K562 (cell line): ENCODE data around the gene RERE. TPM values are rescaled to one million over a fixed set of nuclear protein-coding genes. Genes with fewer than 3 reads are reported as not detected.

Experiments used
- ATAC-seq: fragments of 200-7000 bp; cut with Tn5 transposase; 3 replicates; pipeline ENCODE4 v1.9.1; 2020; ENCODE audit warnings: moderate library complexity
- BruUV-seq: library from RNA; stranded (reverse); fragments of 400-500 nt; replicated peaks from 2 replicates; lab custom pipeline; 2021; lab: Mats Ljungman, UMichigan
- CTCF ChIA-PET: fragments of 300-600 bp; formaldehyde crosslinking; extraction: SDS; loops from one replicate; lab custom pipeline; 2021; ENCODE audit warnings: low intra/inter-chr PET ratio; lab: Yijun Ruan, JAX
- POLR2A ChIA-PET: fragments of 300-600, 350-650 bp; sonication (Branson Sonifier 250); formaldehyde crosslinking; extraction: SDS; loops from one replicate; lab custom pipeline; 2021; ENCODE audit warnings: antibody characterized with exemption, inconsistent platforms; lab: Yijun Ruan, JAX
- DNase-seq, 4 experiments: peaks; one replicate each; pipeline versions ENCODE4 v3.0.0 to v3.0.0-alpha.2; 2011 to 2018; ENCODE audit warnings: low spot score in 3 of 4, mixed read lengths in 3 of 4; ENCODE audit errors: extremely low read depth in 1 of 4
- FAIRE-seq: peaks from 2 replicates; lab custom pipeline; 2011; peaks lifted over from hg19 to GRCh38; lab: Jason Lieb, UNC
- H2AFZ ChIP-seq: 2 replicates; pipeline ENCODE4 v1.6.0; 2011; ENCODE audit warnings: low read depth, low read length, control low read depth, inconsistent platforms
- H3K27ac ChIP-seq: fragments of 200-600 bp; 3 replicates; pipeline ENCODE4 v1.8.0; 2011; ENCODE audit warnings: low read depth, mild to moderate bottlenecking, control low read depth, inconsistent platforms, low read length, moderate library complexity, mixed read lengths; ENCODE audit errors: extremely low read depth
- H3K27me3 ChIP-seq, 2 experiments: fragments of 300-600 bp in 1 of 2; 2 replicates in 1 of 2; 3 replicates in 1 of 2; pipeline versions ENCODE4 v1.6.0 to v1.8.0; 2011; ENCODE audit warnings: inconsistent platforms in 2 of 2, low read length in 2 of 2, mild to moderate bottlenecking in 1 of 2, mixed read lengths in 1 of 2, moderate library complexity in 1 of 2; ENCODE audit not compliant: control insufficient read depth in 2 of 2, insufficient read depth in 2 of 2
- H3K36me3 ChIP-seq: fragments of 300-600 bp; 3 replicates; pipeline ENCODE4 v1.8.0; 2011; ENCODE audit warnings: mild to moderate bottlenecking, low read length, inconsistent platforms; ENCODE audit not compliant: control insufficient read depth, insufficient read depth
- H3K4me1 ChIP-seq, 2 experiments: fragments of 200-600 bp in 1 of 2; replicated peaks in 1 of 2; 2 replicates in 1 of 2; 3 replicates in 1 of 2; pipeline versions ENCODE4 v1.5.1 to v1.8.0; 2011; ENCODE audit warnings: inconsistent platforms in 2 of 2, low read length in 2 of 2, mild to moderate bottlenecking in 1 of 2, mixed read lengths in 1 of 2, moderate library complexity in 1 of 2; ENCODE audit not compliant: control insufficient read depth in 2 of 2, insufficient read depth in 2 of 2
- H3K4me2 ChIP-seq: 2 replicates; pipeline ENCODE4 v1.6.1; 2011; ENCODE audit warnings: low read length, control low read depth, inconsistent platforms, mixed read lengths; ENCODE audit not compliant: insufficient read depth
- H3K4me3 ChIP-seq: fragments of 200-600 bp; sonication (generic), shearing (Covaris generic); 2 replicates; pipeline ENCODE4 v1.5.1; 2016; ENCODE audit warnings: control low read depth, inconsistent platforms
- H3K79me2 ChIP-seq: fragments of 200-600 bp; 3 replicates; pipeline ENCODE4 v1.8.0; 2011; ENCODE audit warnings: low read length, inconsistent platforms; ENCODE audit not compliant: control insufficient read depth, insufficient read depth
- H3K9ac ChIP-seq, 2 experiments: 2 replicates each; pipeline versions ENCODE4 v1.6.0 to v1.6.1; 2011; ENCODE audit warnings: low read depth in 2 of 2, low read length in 2 of 2, control low read depth in 1 of 2, inconsistent platforms in 1 of 2, mild to moderate bottlenecking in 1 of 2, mixed read lengths in 1 of 2; ENCODE audit not compliant: insufficient read depth in 1 of 2
- H3K9me1 ChIP-seq: one replicate; pipeline ENCODE4 v1.6.0; 2011; ENCODE audit warnings: inconsistent platforms, mild to moderate bottlenecking, low read length, moderate library complexity; ENCODE audit not compliant: control insufficient read depth, insufficient read depth
- H3K9me3 ChIP-seq: replicated peaks from 2 replicates; pipeline ENCODE4 v1.5.1; 2011; ENCODE audit warnings: low read depth, low read length, inconsistent platforms; ENCODE audit not compliant: control insufficient read depth, insufficient read depth
- H4K20me1 ChIP-seq: replicated peaks from 2 replicates; pipeline ENCODE4 v1.6.1; 2011; ENCODE audit warnings: low read length, inconsistent platforms, mixed read lengths; ENCODE audit not compliant: control insufficient read depth, insufficient read depth
- BHLHE40 ChIP-seq: IDR thresholded peaks from 2 replicates; pipeline ENCODE4 v1.6.1; 2011; ENCODE audit warnings: low read length, improper control_type of control experiment
- CHD4 ChIP-seq: fragments of 200-600 bp; sonication (generic); IDR thresholded peaks from 3 replicates; pipeline ENCODE4 v1.6.1; 2012; ENCODE audit warnings: low read depth, mild to moderate bottlenecking, mixed read lengths, low read length, inconsistent platforms; ENCODE audit not compliant: insufficient read depth, insufficient replicate concordance, poor library complexity, severe bottlenecking
- EHMT2 ChIP-seq: fragments of 450-650 bp; IDR thresholded peaks from 2 replicates; pipeline ENCODE4 v1.6.1; 2018; ENCODE audit warnings: antibody characterized with exemption
- FOXA3 ChIP-seq, 2 experiments: fragments of 450-650 bp in 1 of 2; sonication (generic) in 1 of 2; formaldehyde crosslinking; IDR thresholded peaks in 1 of 2; conservative IDR thresholded peaks in 1 of 2; 2 replicates each; pipeline versions ENCODE4 v1.4.0 to v1.8.0; 2020 to 2022; ENCODE audit warnings: mild to moderate bottlenecking in 2 of 2, missing genetic modification reagents in 1 of 2
- FOXK2 ChIP-seq, 2 experiments: fragments of 450-650 bp; IDR thresholded peaks in 1 of 2; conservative IDR thresholded peaks in 1 of 2; 2 replicates each; pipeline ENCODE4 v1.6.1; 2016; ENCODE audit warnings: low read depth in 2 of 2, mild to moderate bottlenecking in 1 of 2
- FOXM1 ChIP-seq, 2 experiments: fragments of 450-650 bp in 1 of 2; sonication (generic) in 1 of 2; formaldehyde crosslinking in 1 of 2; IDR thresholded peaks; 2 replicates each; pipeline versions ENCODE4 v1.6.1 to v1.9.0; 2017 to 2022; ENCODE audit warnings: low read depth in 2 of 2, mild to moderate bottlenecking in 2 of 2, missing genetic modification reagents in 1 of 2, moderate library complexity in 1 of 2
- HLTF ChIP-seq: fragments of 450-650 bp; IDR thresholded peaks from 2 replicates; pipeline ENCODE4 v1.6.1; 2016
- KLF16 ChIP-seq: IDR thresholded peaks from 2 replicates; pipeline ENCODE4 v1.6.1; 2016; ENCODE audit warnings: antibody characterized with exemption
- MCM3 ChIP-seq: fragments of 450-650 bp; IDR thresholded peaks from 2 replicates; pipeline ENCODE4 v1.6.1; 2016
- NCOA1 ChIP-seq: fragments of 450-650 bp; IDR thresholded peaks from 2 replicates; pipeline ENCODE4 v1.6.1; 2016; ENCODE audit warnings: low read depth
- PHF20 ChIP-seq: fragments of 450-650 bp; IDR thresholded peaks from 2 replicates; pipeline ENCODE4 v1.6.1; 2018; ENCODE audit not compliant: partially characterized antibody
- TAF1 ChIP-seq: IDR thresholded peaks from 2 replicates; pipeline ENCODE4 v1.6.1; 2011; ENCODE audit warnings: mild to moderate bottlenecking, low read length, moderate library complexity; ENCODE audit not compliant: insufficient read depth, control insufficient read depth, severe bottlenecking; ENCODE audit errors: extremely low read depth
- THAP12 ChIP-seq: fragments of 250-450 bp; sonication (Bioruptor Pico); IDR thresholded peaks from 2 replicates; pipeline ENCODE4 v1.9.0; 2021; ENCODE audit warnings: mild to moderate bottlenecking, inconsistent platforms
- XRCC5 ChIP-seq: fragments of 200-400 bp; formaldehyde crosslinking; IDR thresholded peaks from 2 replicates; pipeline ENCODE4 v1.6.1; 2017; ENCODE audit warnings: low read depth, mild to moderate bottlenecking, low read length
- ZNF274 ChIP-seq: IDR thresholded peaks from 2 replicates; pipeline ENCODE4 v1.6.1; 2011; ENCODE audit warnings: low read depth, mild to moderate bottlenecking, low read length, moderate library complexity, borderline replicate concordance
- WGBS: fragments of 100-300 bp; shearing (Covaris generic); methylation state at CpG from one replicate; pipeline ENCODE4 v1.1.6; 2016; ENCODE audit warnings: low coverage, mixed read lengths; ENCODE audit not compliant: insufficient coverage; ENCODE audit errors: missing lambda C conversion rate; 5-methylcytosine and 5-hydroxymethylcytosine counted together
- in situ Hi-C: fragments of 300-500 bp; cut with MboI; formaldehyde crosslinking; loops from 4 replicates; pipeline ENCODE4 v1.15.0; 2018; ENCODE audit warnings: inconsistent platforms, mixed read lengths
- intact Hi-C: fragments of 100-400 bp; cut with micrococcal nuclease; formaldehyde crosslinking; loops from 2 replicates; pipeline ENCODE4 v1.14.2; 2022
- polyA plus RNA-seq, 8 experiments: library from polyadenylated mRNA; depleted of rRNA in 4 of 8; stranded (reverse) in 5 of 8; unstranded in 3 of 8; fragments of >200 nt; fragmentation: Nextera tagmentation in 2 of 8; fragmentation: Illumina TruSeq in 1 of 8; extraction: Ambion mirVana in 2 of 8; extraction: Trizol in 1 of 8; gene quantifications; 2 replicates each; pipeline versions ENCODE4 v1.2.1 to v1.2.3, GENCODE V29; 2011 to 2014; ENCODE audit warnings: inconsistent platforms in 1 of 8, missing spikeins in 1 of 8
- total RNA-seq, 7 experiments: library from RNA; depleted of rRNA in 6 of 7; stranded (reverse); fragments of >200 nt in 6 of 7; fragmentation: Illumina TruSeq in 2 of 7; extraction: Trizol in 2 of 7; gene quantifications; 2 replicates each; pipeline versions ENCODE4 v1.2.1 to v1.2.3, GENCODE V29; 2011 to 2021; ENCODE audit warnings: low replicate concordance in 1 of 7
- TF ChIP-seq, protein P1 (sequence below): fragments of 450-650 bp; IDR thresholded peaks from 2 replicates; pipeline ENCODE4 v1.7.1; 2018; ENCODE audit warnings: mild to moderate bottlenecking, low read depth; ENCODE audit not compliant: partially characterized antibody

Gene RERE
- total and polyA plus RNA-seq, 9 of the 15 experiments (the other 6 are each of a cell fraction or from before 2014, with no cell fraction given), result 3.0 to 51.5 (median 13.4) TPM

DNA sequence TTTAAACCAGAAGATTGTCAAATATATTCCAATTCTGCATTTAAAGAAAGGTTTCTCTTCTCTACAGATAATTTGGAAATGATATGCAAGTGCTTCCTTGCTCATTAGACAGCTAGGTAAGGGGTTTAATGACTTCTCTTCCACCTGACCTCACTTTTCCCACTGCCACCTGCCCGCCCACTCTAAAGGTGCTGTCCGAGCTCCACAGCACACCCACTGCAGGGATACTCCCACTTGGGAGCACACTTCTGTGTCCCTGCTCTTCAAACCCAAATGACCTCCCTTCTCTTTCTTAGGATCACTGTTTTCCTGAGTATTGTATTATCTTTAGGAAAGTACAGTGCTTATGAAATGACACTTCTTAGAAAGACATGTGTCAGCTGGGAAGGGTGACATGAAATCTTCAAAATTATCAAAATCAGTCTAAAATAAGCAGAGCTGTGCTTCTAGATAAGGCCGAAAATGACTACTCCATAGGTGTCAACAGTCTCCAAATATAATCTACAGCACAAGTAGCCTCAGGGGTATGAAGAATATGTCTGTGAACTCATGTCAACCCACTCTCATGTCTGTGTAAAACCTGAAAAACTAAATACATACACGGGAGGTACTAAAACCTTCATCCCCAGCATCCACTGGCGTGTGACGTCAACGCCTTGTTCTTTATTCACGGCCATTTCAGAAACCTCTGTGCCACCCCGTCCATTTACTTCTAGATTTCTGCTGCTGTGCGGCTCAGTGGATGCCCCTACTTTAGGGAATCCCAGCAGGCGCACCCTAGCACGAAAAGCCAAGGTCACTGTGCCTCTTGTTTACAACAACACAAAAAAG, 428.5 kb downstream of the RERE start:
- Histone ChIP-seq H2AFZ (no peak overlapping the region), H3K4me1 (peaks cover 16 to 37% of the 10 kb centered on the region in 2 experiments), H3K79me2 (peaks cover 19% of the 10 kb centered on the region), H3K9ac (no peak overlapping the region), H4K20me1 (peaks cover 12% of the 10 kb centered on the region), H3K4me3 (no peak overlapping the region), H3K36me3 (no peaks in the 10 kb centered on the region; the same call in 2 of the 3 replicates), H3K9me3 (no peaks in the 10 kb centered on the region), H3K4me2 (peak overlapping the region; percentile 36), H3K9me1 (no peaks in the 10 kb centered on the region), H3K27ac (no peak overlapping the region), H3K27me3 (no peaks in the 10 kb centered on the region)
- FAIRE-seq (peak; percentile 79), DNase-seq (peak; percentile 40 to 78 (median 50)), ATAC-seq (peak; percentile 69)
- intact Hi-C loops (no loop called here), in situ Hi-C loops (no loop called here)
- CTCF ChIA-PET, result no interaction called here
- BruUV-seq, result no TSS peak
- 32% methylated on average over 12 of the region's 12 CpGs for WGBS
- POLR2A ChIA-PET, result interaction anchor here (1.2 to 1.6 kb wide), 2 partner anchors 11 to 396 kb away, joined by 3 to 5 read pairs; no protein-coding TSS in a partner anchor
- TF ChIP-seq, protein P1, sequence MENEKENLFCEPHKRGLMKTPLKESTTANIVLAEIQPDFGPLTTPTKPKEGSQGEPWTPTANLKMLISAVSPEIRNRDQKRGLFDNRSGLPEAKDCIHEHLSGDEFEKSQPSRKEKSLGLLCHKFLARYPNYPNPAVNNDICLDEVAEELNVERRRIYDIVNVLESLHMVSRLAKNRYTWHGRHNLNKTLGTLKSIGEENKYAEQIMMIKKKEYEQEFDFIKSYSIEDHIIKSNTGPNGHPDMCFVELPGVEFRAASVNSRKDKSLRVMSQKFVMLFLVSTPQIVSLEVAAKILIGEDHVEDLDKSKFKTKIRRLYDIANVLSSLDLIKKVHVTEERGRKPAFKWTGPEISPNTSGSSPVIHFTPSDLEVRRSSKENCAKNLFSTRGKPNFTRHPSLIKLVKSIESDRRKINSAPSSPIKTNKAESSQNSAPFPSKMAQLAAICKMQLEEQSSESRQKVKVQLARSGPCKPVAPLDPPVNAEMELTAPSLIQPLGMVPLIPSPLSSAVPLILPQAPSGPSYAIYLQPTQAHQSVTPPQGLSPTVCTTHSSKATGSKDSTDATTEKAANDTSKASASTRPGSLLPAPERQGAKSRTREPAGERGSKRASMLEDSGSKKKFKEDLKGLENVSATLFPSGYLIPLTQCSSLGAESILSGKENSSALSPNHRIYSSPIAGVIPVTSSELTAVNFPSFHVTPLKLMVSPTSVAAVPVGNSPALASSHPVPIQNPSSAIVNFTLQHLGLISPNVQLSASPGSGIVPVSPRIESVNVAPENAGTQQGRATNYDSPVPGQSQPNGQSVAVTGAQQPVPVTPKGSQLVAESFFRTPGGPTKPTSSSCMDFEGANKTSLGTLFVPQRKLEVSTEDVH, result no peak
- peak in 1 of 2 experiments; percentile 57; a peak in 1 of 4 replicates for TF ChIP-seq FOXA3 (CRISPR knock-in tag; conservative IDR thresholded peaks at IDR 0.05 in 1 of 2, IDR thresholded peaks at IDR 0.05 in 1 of 2)
- TF ChIP-seq CHD4, result no peak
- peak in 1 of 2 experiments; percentile 54; a peak in 1 of 4 replicates for TF ChIP-seq FOXK2 (conservative IDR thresholded peaks at IDR 0.05 in 1 of 2, IDR thresholded peaks at IDR 0.05 in 1 of 2; ENCODE audit: low read depth in 2 of 2)
- TF ChIP-seq ZNF274, result no peak
- TF ChIP-seq THAP12, result no peak
- TF ChIP-seq HLTF, result no peak
- TF ChIP-seq PHF20, result no peak
- peak; percentile 60; the same call in 1 of the 2 replicates for TF ChIP-seq BHLHE40
- TF ChIP-seq NCOA1, result peak; percentile 72; the same call in 1 of the 2 replicates
- TF ChIP-seq XRCC5, result no peak
- TF ChIP-seq EHMT2, result peak; percentile 39; the same call in 1 of the 2 replicates
- peak; percentile 77 for TF ChIP-seq FOXM1 (IDR thresholded peaks at IDR 0.05; ENCODE audit: low read depth)
- TF ChIP-seq FOXM1 (CRISPR knock-in tag; IDR thresholded peaks at IDR 0.05; ENCODE audit: low read depth), result no peak
- no peak for TF ChIP-seq TAF1
- TF ChIP-seq KLF16, result peak; percentile 80
- TF ChIP-seq MCM3, result no peak
